Uterus (tissue), 2 donors: ENCODE measurements around the gene HOMER3.
A peak's percentile ranks its signal among the peaks of the same experiment; 100 is the strongest.

Experiments used
- POLR2A ChIP-seq, 2 donors: fragments of 450-650 bp; IDR thresholded peaks; one replicate each; pipeline ENCODE4 v1.6.1; 2016; ENCODE audit warnings: antibody characterized with exemption in 2 of 2, mild to moderate bottlenecking in 1 of 2, moderate library complexity in 1 of 2
- TF ChIP-seq, protein P1 (sequence below), 4 experiments: fragments of 200-600 bp in 2 of 4; fragments of 450-650 bp in 2 of 4; sonication (generic) in 2 of 4; IDR thresholded peaks; one replicate each; pipeline ENCODE4 v1.5.1; 2016 to 2019; ENCODE audit warnings: antibody characterized with exemption in 4 of 4, mild to moderate bottlenecking in 2 of 4, moderate library complexity in 1 of 4

DNA sequence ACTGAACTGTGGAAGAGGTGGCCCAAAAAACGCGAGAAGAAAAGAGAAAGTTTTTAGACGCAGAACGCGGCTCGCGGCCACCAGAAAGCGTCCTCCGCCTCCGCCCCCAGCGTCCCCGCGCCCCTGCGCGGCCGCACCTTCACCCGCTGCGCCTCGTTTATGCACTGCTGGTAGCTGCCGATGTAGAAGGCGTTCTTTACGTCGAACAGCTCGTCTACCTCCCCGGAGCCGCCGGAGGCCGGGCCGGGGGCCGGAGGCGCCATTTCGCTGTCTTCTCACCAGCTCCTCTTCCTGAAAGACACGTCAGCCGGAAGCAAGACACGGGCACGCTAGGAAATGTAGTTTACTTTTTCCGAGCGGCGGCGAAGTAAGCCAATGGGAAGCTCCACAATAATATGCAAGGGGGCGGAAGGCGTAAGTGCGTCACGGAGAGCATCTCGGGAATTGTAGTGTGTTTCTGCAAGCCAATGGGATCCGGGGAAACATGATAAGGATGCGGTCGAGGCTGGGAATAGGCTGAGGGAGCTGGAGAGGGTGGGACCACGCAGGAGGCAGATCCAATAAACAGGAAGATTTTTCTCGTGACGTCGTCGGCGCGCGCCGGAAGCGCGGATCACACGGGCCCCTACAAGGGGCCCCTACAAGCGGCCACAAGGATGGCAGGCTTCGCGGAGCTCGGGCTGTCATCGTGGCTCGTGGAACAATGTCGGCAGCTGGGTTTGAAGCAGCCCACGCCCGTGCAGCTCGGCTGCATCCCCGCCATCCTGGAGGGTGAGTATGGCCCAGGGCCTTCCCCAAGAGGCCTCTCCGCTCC, 21.7 kb downstream of the HOMER3 start, which contains the start of the genes COPE and DDX49:
- TF ChIP-seq, protein P1, sequence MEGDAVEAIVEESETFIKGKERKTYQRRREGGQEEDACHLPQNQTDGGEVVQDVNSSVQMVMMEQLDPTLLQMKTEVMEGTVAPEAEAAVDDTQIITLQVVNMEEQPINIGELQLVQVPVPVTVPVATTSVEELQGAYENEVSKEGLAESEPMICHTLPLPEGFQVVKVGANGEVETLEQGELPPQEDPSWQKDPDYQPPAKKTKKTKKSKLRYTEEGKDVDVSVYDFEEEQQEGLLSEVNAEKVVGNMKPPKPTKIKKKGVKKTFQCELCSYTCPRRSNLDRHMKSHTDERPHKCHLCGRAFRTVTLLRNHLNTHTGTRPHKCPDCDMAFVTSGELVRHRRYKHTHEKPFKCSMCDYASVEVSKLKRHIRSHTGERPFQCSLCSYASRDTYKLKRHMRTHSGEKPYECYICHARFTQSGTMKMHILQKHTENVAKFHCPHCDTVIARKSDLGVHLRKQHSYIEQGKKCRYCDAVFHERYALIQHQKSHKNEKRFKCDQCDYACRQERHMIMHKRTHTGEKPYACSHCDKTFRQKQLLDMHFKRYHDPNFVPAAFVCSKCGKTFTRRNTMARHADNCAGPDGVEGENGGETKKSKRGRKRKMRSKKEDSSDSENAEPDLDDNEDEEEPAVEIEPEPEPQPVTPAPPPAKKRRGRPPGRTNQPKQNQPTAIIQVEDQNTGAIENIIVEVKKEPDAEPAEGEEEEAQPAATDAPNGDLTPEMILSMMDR (IDR thresholded peaks at IDR 0.05): peak in 1 of 4 experiments; percentile 4
- peak; percentile 63 to 82 for TF ChIP-seq POLR2A (IDR thresholded peaks at IDR 0.05)
